GM19351 (cell line): Measurements from ENCODE around the gene BCAS3.
"Not testable (repeated sequence)": the region's sequence is repeated elsewhere in the genome, so short reads cannot be mapped to it uniquely, and the experiment has no call there.

Experiments
- ATAC-seq: cut with Tn5 transposase; IDR thresholded peaks from one replicate; pipeline ENCODE4 v1.9.1; 2021; ENCODE audit warnings: mild to moderate bottlenecking, moderate library complexity; ENCODE audit not compliant: unreplicated experiment

The BCAS3 gene

DNA sequence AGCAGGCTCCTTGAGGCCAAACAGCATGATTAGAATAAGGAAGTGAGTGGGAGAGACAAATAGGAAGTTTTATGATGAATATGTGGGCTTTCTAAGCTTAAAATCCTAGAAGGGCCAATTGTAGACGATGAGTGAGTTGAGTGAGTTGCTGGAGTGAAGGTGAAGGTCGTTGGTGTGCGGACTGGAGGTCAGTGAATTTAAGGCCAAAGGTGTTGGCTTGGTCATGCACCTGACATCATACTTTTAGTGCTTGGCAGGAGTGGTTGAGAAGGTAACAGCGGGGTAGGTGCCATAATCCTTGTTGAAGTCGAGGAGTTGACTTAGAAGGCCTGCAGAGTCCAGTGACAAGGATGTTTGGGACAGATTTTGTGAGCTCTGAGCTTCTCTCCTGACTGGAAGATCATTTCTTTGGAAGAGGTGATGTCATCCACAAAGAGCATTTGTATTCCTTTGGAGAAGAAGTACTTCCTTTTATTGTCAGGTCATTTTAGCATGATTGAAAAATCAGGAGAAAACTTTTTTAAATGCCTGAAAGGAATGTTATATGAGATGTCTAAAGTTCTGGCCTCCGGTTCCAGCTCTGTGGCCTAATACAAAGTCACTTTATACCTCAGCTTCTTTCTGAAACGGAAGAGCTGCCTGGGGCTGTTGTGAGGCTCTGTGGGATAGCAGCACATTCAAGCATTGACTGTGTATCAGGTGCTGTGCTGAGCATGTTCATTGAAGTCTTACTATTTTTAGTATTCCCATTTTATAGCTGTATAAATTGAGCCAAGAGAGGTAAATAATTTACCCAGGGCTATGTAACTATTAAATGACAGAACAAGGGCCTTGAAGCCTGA lies 668.4 kb downstream of the BCAS3 start:
- no peak for ATAC-seq

DNA sequence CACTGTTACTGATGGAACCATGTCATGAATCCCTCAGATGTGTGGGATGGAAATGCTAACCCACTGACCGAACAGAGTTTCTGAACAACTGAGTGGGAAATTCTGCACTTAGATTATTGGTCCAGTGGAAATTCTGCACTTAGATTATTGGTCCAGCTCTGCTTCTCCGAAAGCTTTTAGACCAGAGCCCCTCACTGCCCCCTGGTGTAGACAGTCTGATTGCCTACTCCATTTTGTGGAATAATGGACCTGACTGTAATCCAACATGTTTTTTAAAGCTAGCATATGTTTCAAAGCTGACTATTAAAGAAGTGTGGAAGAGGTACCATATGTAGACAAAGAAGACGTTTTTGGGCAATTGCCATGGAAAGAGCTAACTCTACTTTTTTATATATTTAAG lies 671.7 kb downstream of the BCAS3 start:
- no peak for ATAC-seq

DNA sequence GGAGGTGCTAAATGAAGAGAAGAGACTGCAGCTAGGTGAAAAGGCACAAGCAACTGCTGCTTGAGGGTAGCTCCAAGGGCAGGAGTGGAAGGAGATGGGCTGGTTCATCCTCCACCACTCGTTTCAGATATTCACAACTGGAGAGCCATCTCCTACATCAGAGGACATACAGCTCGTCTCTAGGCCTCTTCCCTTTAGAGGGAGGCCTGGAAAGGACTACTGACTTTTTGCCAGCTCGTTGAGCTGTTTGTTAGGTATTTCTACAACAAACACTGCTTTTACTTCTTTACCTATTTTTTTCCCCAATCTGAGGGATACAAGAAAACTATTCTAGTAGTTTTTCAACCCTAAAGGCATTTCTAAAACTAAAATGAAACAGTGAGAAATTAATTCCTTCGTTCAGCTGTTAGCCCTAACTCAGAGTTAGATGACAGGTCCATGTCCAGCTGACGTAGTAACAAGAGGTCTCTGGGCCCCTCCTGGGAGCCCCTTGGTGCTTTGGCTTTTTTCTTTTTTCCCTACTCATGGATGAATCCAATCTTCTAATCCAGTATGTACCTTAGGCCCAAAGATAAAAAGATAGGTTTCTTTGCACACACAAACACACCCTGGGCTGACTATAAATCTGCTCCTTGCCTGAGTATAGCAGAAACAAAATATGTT lies 674.2 kb downstream of the BCAS3 start:
- no peak for ATAC-seq

DNA sequence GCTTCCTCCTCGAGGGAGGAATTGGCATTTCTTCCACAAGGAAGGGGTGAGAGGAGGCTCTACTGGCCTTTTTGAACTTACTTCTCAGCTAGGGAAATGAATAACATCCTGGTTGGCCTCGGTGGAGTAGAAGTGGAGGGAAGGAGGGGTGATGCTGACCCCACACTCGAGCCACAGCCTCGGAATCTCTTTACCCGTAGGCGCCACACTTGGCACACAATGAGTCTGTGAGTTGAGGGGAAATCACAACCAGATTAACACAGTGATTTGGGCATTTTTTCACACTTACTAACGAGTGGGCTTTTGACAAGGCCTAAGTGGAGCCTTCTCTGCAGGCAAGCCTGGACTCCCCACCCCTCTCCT lies 674.7 kb downstream of the BCAS3 start:
- ATAC-seq, result no peak

DNA sequence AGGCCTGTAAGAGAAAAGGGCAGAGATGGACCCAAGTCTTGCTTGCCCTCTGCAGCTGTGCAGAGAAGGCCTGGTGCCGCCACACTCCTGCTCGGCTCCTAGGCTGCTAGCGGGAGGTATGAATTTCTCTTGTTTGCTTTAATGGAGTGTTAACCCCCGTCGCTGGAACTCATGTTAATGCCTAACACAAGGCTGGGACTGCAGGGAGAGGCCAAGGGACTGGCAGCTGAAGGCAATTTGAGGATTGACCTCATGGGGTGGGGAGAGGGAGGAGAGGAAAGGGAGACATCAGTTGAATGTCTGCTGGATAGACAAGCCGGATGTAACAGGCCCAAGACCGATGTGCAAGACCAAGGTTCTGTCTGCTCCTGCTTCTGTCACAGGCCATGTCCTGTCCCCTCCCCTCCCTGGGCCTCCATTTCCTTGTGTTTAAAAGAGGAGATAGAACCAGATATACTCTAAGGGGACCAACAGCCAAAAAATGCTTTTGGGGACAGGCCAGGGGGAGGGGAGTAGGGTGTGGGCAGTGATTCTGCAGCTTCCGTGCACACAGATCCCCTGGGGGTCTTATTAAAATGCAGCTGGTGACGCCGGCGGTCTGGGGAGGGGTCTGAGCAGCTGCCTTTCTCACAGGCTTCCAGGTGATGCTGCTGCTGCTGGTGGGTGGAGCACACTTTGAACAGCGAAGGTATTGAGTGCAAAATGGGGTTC lies 675.3 kb downstream of the BCAS3 start:
- ATAC-seq, result no peak

DNA sequence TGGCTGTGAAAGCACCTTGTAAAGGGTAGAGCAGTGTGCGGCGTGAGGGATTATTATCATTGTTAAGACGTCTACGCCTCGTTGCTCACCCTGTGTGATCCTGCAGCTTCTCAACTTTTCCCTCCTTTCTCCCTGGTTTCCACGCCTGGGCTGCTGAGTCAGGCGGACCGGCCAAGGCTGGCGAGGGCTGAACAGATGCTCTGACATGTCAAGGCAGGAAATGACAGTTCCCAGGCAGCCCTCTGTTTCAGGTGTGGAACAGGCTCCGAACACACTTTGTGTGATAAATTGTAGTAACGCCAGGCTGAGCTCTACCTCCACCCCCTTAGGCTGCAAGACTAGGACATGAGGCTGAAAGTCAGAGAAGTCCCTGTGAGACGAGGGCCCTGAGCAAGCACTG lies 676.0 kb downstream of the BCAS3 start:
- ATAC-seq, result no peak

DNA sequence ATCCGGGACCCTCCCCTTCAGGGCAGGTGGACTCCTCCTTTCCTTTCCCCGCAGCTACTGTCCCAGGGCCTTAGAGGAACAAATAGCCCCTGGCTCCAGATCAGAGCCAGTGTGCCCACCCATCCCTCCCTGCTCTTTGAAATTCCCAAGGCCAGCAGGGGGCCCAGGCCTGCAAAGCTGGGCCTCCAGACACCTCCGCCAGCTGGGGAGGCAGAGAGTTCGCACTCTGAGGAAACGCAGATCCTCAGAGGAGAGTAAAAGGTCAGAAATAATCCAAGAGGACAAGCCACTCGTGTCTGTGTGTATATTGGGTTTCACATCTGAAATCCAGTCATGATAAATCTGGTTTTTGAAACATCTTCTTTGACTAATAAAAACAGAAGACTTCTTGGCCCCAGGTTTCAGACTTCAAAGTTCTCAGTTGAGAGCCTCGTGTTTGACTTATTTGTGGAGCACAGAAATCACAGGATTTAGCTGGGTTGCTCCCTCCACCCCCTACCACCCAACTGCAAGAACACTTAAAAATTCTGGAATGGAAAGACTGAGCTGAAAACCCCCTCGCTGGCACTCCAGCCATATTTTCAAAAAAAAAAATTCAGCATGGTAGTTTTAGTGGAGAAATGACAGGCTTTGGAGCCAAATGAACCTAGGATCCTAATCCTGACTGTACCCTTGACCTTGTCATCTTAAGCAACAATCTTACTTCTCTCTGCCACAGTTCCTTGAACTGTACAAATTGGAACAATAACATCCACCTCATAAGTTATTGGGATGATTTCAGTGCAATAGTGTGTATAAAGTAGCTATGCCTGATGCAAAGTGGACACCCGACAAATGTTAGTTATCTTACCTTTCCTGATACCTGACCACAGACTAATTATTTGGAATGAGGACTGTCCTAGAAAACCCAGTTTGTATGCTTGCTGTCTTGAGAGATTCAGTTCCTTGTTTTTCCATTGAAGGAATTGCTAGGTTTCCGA lies 677.5 kb downstream of the BCAS3 start:
- ATAC-seq, result no peak

DNA sequence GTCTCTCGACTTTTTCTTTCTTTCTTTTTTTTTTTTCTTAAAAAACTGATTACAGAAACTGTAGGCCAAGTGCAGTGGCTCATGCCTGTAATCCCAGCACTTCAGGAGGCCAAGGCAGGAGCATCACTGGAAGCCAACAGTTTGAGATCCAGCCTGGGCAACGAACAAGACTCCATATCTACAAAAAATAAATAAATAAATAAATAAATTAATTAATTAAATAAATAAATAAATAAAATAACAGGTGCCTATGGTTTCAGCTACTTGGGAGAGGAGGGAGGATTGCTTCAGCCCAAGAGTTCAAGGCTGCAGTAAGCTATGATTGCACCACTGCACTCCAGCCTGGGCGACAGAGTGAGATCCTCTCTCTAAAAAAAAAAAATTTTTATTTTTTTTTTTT lies 679.4 kb downstream of the BCAS3 start:
- not testable (repeated sequence) for ATAC-seq

DNA sequence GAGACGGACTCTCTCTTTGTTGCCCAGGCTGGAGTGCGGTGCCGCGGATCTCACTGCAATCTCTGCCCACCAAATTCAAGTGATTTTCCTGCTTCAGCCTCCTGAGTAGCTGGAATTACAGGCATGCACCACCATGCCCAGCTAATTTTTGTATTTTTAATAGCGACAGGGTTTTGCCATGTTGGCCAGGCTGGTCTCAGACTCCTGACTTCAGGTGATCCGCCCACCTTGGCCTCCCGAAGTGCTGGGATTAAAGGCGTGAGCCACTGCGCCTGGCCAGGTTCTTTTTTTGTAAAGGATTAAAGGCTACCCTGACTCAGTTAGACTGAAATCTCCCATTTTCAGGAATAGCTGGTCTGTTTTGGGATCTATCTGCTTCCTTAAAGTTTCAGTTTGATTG lies 681.9 kb downstream of the BCAS3 start:
- ATAC-seq, result not testable (repeated sequence)

DNA sequence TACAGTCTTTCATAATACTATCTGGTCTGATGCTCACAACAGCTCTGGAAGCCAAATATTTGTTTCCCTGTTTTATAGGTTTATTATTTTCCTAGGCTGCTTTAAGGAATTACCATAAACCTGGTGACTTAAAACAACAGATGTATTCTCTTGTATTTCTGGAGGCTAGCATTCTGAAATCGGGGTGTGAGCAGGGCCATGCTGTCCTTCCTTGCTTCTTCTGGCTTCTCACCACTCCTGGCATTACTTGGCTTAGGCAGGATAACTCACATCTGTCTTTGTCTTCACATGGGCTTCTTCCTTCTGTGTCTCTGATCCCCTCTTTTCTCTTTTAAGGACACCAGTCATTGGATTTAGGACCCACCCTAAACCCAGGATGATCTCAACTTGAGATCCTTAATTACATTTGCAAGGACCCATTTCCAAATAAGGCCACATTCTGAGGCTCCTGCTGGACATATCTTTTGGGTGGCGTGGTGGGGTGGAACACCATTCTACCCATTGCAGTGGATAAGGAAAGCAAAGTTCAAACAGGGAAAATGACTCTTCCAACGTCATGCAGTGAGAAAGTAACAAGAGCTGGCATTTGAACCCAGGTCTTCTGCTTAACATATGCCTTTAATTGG lies 682.8 kb downstream of the BCAS3 start:
- no peak for ATAC-seq

DNA sequence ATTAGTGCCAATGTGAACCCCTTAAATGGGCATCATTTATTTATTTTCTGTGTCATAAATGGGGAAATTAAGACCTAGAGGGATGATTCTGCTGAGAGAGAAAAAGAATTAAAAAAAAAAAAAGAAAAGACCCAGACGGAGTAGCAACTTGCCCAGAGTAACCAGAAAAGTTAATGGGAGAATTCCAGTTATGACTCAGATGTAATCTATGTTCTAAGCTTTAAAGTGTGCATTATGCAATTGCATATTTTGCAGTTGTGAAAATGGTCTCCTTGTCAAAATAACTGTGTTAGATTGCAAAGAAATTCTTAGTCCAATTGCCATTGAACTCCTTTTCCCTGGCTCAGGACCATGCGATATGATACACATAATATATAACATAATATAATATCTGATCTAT lies 683.4 kb downstream of the BCAS3 start:
- no peak for ATAC-seq

DNA sequence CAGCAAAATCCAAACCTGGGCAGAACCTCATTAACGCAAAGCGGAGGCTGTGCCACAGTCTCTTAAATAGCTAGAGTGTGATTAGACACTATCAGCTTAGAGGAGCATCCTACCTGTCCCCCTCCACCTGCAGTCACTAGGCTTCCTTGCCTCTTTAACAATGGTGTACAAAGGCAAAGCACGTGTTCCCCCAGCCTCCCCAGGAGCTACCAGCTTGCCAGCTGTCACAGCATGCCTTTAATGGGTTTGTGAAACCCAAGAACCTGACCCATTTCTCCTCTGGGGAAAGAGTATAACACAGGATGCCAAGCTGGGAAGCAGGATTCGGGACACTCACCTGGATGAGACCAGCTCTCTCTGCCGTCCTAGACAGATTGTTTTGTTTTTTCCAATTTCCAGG lies 684.7 kb downstream of the BCAS3 start:
- ATAC-seq, result no peak

DNA sequence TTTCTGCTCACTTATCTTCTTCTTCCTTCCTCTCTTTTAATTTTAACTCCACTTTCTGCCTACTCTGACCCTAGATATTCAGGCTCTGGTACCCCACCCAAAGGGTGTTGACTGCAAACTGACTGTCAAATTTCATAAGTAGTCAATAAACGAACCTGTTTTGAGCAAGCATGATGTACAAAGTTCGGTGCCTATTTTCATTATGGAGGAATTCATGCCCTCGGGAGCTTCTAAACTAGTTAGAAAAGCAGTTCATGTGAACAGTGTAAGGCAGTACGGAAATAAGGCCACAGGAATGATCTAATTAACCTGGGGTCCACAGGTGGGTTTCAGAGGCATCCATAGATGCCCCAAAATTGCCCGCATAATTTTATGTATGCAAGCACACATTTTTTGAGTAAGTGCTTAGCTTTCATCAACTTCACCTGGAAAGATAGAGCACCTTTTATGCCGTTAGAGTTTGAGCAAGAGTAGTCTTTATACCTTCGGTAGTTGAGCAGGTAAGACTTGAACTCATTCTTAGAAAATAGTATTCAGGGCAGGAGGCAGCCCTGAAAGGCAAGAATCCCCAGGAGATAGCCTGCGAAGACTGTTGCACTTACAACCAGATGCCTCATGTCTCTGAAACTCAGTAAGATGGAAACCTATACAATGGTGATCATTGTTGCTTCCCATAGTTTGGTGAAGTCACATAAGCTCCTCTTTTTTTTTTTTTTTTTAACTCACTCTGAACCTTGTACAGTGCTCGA lies 685.4 kb downstream of the BCAS3 start:
- ATAC-seq, result no peak

DNA sequence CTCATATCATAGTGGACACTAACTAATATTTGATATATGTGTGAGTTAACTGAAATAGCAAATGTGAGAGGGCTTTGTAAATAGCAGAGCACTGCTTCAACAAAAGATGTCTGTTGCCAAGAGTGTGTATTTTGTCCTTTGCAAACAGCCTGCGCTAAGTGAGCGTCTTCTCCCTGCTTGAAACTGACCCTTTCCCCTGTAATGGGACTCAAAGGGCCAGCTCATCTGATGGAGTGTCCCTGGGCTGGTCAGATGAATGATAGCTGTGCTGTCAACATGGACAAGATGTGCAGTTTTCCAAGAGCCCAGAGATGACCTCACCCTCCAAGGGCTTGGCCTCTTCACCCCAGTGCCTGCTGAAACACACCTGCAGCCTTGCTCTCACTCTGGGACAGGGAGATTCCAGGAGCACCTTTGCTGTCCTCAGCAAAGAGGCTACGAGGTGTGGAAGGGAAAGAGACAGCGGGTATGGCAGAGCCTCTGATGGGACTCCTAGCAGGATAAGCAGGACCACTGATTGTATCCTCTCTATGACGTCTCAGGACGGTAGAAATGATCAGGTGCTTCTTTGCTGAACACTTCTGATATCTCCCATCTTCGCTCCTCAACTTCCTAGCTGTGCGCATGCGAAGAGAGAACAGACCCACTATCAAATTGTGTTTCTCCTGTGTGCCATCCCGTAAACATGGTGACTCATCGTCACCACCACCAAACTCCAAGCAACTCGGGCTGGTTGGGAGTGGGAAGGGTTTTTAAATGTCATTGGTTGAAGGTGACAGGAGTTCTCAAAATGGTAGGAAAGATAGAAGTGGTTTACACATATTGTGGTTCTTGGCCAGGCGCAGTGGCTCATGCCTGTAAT lies 686.2 kb downstream of the BCAS3 start:
- no peak for ATAC-seq

DNA sequence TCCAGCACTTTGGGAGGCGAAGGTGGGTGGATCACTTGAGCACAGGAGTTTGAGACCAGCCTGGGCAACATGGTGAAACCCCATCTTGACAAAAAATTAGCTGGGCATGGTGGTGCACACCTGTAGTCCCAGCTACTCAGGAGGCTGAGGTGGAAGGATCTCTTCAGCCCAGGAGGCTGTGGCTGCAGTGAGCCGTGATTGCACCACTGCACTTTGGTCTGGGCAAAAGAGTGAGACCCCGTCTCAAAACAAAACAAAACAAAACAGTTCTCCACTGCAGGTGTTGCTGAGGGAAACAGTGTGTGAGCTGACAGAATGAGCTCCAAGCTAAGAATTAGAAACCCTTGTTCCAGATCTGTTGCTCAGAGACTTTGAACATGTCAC lies 686.8 kb downstream of the BCAS3 start:
- ATAC-seq, result no peak

DNA sequence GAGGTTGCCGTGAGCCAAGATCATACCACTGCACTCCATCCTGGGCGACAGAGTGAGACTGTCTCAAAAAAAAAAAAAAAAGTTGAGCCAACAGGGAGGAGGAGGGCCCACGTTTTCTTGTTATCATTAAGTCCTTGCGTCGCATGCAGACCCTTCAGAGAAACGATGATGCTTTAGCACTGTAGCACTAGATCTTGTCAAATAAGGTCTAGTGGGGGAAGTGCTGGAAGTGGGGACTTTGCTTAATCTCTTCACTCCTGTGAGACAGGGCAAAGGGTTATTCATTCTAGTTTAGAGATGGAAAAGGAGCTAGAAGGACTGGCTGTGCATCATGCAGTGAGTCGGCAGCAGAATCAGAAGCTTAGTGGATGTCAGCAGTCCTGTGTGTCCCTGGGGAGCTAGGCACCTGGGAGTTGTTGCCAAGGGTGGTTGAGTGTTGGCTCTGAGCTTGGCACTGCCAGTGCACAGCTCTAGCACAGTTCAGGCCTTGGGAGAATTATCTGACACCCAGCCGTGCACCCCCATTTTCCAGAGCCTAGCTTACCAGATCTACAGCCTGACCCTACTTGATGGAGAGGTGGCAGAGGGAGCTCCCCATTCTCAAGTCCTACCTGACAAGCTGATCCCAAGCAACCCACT lies 688.5 kb downstream of the BCAS3 start:
- ATAC-seq, result no peak

DNA sequence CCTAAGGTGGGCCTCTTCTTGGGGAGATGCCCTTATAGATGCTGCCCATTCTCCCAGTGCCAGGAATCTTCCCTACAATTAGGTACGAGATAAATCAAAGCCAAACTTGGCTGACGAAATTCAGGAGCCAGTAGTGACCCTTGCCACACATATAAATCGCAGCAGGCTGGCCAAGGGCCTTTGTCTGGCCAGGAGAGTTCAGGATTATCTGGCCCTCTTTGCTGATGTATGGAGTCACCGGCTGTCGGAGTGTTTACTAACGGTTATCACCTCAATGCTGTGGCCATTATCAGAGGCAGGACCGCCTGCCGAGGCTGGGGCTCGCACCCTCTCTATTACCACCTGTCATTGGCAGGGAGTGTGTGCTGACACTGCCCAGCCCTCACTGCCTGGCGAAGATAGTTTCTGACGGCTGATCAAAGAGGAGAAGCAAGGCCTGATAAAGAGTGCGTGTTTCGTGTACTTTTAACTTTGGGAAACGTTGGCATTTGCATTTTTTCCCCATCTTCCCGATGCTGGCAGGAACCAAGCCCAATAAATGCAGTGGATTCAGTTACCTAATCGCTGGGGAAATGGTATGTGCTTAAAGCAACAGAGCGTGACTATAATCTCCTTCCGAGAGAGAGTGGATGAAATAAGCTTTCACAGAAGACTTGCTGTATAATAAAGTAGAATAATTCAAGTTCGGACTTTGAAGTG lies 689.2 kb downstream of the BCAS3 start:
- no peak for ATAC-seq
